ENCODE measurements around the gene FADS6.

Gene FADS6

DNA sequence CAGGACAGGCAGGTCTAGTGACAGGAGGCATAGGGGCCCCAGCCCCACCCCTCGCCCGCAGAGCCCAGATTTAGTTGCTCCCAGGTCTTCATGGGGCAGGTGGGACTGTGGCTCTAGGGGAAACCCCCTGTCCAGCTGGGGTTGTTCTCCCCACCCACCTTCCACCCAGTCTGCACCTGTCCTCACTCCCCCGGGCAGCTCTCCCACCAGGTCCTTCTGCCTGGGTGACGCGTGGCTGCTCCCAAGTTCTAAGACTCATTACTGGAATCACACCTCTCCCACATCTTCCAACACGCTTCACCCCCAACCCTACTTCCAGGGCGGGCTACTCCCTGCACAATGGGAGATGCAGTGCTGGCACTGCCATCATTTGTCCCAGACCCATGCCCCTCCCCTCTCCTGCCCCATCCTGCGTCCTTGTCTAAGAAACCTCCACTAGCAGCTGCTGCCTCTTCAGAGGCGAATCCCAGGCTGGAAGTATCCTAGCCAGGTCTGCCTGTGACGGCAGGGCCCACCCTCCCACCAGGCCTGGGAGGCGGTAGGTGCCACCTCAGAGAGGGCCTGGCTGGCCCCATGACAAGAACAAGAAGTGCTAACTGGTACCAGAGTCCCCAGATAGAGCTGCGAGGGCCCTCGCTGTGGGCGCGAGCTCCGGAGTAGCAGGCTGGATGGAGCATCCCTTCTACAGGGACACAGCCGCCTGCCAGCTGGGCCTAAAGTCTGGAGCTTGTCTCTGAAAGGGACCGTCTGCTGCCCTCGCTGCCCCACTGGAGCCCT, 56.6 kb downstream of the FADS6 start:
- no peak for DNase-seq (ENCODE audit: low read depth, low spot score)
- no peak overlapping the region for H3K27ac ChIP-seq

DNA sequence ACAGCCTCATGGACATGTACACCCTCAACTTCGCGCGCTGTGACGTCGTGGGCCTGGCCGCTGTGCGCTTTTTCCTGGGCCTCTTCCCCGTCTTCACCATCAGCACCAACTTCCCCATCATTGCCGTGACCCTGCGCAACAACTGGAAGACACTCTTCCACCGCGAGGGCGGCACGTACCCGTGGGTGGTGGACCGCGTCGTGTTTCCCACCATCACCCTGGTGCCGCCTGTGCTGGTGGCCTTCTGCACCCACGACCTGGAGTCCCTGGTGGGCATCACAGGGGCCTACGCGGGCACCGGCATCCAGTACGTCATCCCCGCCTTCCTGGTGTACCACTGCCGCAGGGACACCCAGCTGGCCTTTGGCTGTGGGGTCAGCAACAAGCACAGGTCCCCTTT, 57.2 kb downstream of the FADS6 start:
- no peak overlapping the region for H3K27ac ChIP-seq
- DNase-seq (ENCODE audit: low read depth, low spot score), result no peak

- DNase-seq (ENCODE audit: low read depth, low spot score), result no peak
- H3K27ac ChIP-seq, result no peak overlapping the region
These were observed 59.7 kb downstream of the FADS6 start for GRCh38 chr17:74833501-74834377.

GRCh38 chr17:74832421-74832820, 61.0 kb downstream of the FADS6 start:
- no peak for DNase-seq (ENCODE audit: low read depth, low spot score)

DNA sequence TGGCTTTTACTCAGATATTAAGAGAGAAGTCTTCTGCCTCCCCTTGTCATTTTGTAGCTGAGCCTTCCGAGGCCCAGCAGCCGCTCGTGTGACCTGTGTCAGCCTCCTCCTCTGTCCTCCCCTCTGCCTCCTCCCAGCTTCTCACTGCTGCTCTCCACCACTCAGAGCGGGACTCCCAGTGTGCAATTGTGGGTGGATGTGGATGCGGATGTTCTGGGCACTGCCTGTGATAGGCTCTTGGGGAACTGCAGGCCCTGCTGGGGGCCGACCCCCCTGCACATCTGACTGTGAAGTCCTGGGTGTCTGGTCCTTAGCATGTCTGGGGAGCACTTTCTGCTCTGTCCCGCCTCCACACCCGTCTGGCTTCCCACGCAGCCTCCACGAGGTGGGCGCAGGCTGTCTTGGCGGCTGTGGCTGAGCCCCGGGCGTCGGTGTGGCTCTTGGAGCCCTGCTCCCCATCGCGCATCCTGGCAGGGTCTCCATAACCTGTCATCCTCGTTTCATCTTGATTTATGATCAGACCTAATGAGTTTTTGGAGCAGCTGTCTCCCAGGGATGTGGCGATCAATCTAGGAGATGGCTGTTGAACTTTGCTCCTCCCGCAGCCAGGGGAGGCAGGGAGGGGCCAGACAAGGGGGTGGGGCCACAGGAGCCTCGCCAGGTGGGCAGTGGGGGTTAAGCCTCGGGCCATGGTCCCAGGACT, 61.8 kb downstream of the FADS6 start:
- no peak for DNase-seq (ENCODE audit: low read depth, low spot score)
- no peak overlapping the region for H3K27ac ChIP-seq

More at GRCh38 chr17:74832421-74832820, 61.0 kb downstream of the FADS6 start:
- no peak overlapping the region for H3K27ac ChIP-seq

DNA sequence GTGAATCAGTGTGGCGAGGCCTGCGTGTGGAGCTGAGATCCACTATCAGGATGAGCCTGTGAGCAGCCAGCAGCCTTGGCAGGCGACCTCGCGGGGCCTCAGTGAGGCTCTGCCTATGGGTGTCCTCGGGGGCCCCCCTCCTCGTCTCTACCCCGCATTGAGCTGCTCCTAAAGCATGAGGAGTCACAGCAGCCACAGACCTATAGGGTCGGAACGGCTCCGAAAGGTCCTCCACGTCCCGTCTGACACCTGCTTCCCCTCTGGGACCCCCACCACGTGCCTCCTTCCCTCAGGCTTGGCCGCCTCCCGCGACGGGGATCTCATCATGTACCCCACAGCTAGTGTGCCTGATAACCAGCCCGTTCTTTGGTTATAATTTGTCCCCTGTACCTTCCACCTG, 62.6 kb downstream of the FADS6 start:
- no peak for DNase-seq (ENCODE audit: low read depth, low spot score)
- H3K27ac ChIP-seq, result no peak overlapping the region

DNA sequence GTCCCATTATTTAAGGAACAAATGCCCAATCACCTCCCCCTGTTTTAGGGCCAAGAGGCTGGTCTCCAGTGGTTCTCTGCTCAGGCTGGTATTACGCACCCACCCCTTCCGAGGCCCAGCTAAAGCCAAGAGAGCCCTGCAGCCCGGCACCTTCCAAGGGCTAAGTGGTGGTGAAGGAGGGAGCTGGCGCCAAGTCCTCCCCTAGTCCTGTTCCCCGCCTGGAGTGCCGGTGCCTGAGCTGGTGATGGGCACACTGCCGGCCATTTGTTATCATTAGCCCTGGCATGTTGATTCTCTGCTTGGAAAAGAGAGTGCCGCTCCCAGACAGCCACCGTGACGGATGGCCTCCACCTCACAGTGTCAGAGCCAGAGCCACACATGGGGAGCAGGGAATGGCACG, 65.6 kb downstream of the FADS6 start:
- H3K27ac ChIP-seq, result no peak overlapping the region
- DNase-seq (ENCODE audit: low read depth, low spot score), result no peak

All from epithelial cell of prostate (primary cell).